K562 (cell line): ENCODE data around the gene ZCWPW1. TPM values are rescaled to one million over a fixed set of nuclear protein-coding genes. Genes with fewer than 3 reads are reported as not detected.

ENCODE experiments used
- BRD9 ChIP-seq: fragments of 450-650 bp; IDR thresholded peaks from 2 replicates; pipeline ENCODE4 v1.6.1; 2018; ENCODE audit warnings: low read depth; ENCODE audit not compliant: partially characterized antibody
- E2F8 ChIP-seq: fragments of 450-650 bp; IDR thresholded peaks from 2 replicates; pipeline ENCODE4 v1.7.1; 2018; ENCODE audit warnings: mild to moderate bottlenecking, low read depth; ENCODE audit not compliant: partially characterized antibody
- FOXP1 ChIP-seq: sonication (generic); formaldehyde crosslinking; IDR thresholded peaks from 2 replicates; pipeline ENCODE4 v1.8.0; 2022; ENCODE audit warnings: mild to moderate bottlenecking, missing genetic modification reagents
- HDAC6 ChIP-seq: IDR thresholded peaks from 2 replicates; pipeline ENCODE4 v1.6.1; 2012; ENCODE audit warnings: low read depth, mild to moderate bottlenecking, control low read depth, inconsistent platforms, low read length, moderate library complexity
- HDAC8 ChIP-seq: fragments of 450-650 bp; IDR thresholded peaks from 2 replicates; pipeline ENCODE4 v1.6.1; 2016; ENCODE audit warnings: mild to moderate bottlenecking, missing genetic modification characterization, moderate library complexity, missing compliant biosample characterization
- KLF6 ChIP-seq: fragments of 250-450 bp; sonication (Bioruptor Pico); IDR thresholded peaks from 2 replicates; pipeline ENCODE4 v1.4.0; 2020; ENCODE audit warnings: mild to moderate bottlenecking, moderate library complexity, borderline replicate concordance
- LCOR ChIP-seq: sonication (generic); formaldehyde crosslinking; IDR thresholded peaks from 2 replicates; pipeline ENCODE4 v1.8.0; 2022; ENCODE audit warnings: mild to moderate bottlenecking, missing genetic modification reagents
- LEF1 ChIP-seq: fragments of 450-650 bp; IDR thresholded peaks from 2 replicates; pipeline ENCODE4 v1.6.1; 2016; ENCODE audit warnings: mild to moderate bottlenecking
- NCOA2 ChIP-seq, 2 experiments: fragments of 450-650 bp; IDR thresholded peaks; 2 replicates each; pipeline ENCODE4 v1.6.1; 2018; ENCODE audit warnings: mild to moderate bottlenecking in 2 of 2, moderate library complexity in 1 of 2; ENCODE audit not compliant: partially characterized antibody in 2 of 2
- RBFOX2 ChIP-seq: fragments of 200-400 bp; formaldehyde crosslinking; IDR thresholded peaks from 2 replicates; pipeline ENCODE4 v1.6.1; 2017; ENCODE audit warnings: low read depth, mild to moderate bottlenecking, low read length, moderate library complexity
- RNF2 ChIP-seq: sonication (generic); IDR thresholded peaks from 2 replicates; pipeline ENCODE4 v1.6.1; 2016
- SPI1 ChIP-seq: IDR thresholded peaks from 2 replicates; pipeline ENCODE4 v1.6.1; 2011; ENCODE audit warnings: low read depth, low read length, control low read depth, borderline replicate concordance
- TAF9B ChIP-seq: fragments of 450-650 bp; IDR thresholded peaks from 2 replicates; pipeline ENCODE4 v1.6.1; 2018; ENCODE audit warnings: mild to moderate bottlenecking; ENCODE audit not compliant: partially characterized antibody
- THAP12 ChIP-seq: fragments of 250-450 bp; sonication (Bioruptor Pico); IDR thresholded peaks from 2 replicates; pipeline ENCODE4 v1.9.0; 2021; ENCODE audit warnings: mild to moderate bottlenecking, inconsistent platforms
- TOE1 ChIP-seq, 2 experiments: fragments of 450-650 bp in 1 of 2; sonication (generic) in 1 of 2; formaldehyde crosslinking in 1 of 2; IDR thresholded peaks; 2 replicates each; pipeline versions ENCODE4 v1.7.1 to v1.8.0; 2016 to 2022; ENCODE audit warnings: borderline replicate concordance in 2 of 2, mild to moderate bottlenecking in 2 of 2, antibody characterized with exemption in 1 of 2, inconsistent platforms in 1 of 2, low read depth in 1 of 2, missing genetic modification reagents in 1 of 2, moderate library complexity in 1 of 2
- ZBTB17 ChIP-seq: fragments of 450-650 bp; formaldehyde crosslinking; IDR thresholded peaks from 2 replicates; pipeline ENCODE4 v1.4.0; 2020; ENCODE audit warnings: mild to moderate bottlenecking
- ZNF449 ChIP-seq: fragments of 250-450 bp; sonication (Bioruptor Pico); IDR thresholded peaks from 2 replicates; pipeline ENCODE4 v1.8.0; 2022; ENCODE audit warnings: moderate library complexity, mild to moderate bottlenecking, inconsistent platforms
- polyA plus RNA-seq, 8 experiments: library from polyadenylated mRNA; depleted of rRNA in 4 of 8; stranded (reverse) in 5 of 8; unstranded in 3 of 8; fragments of >200 nt; fragmentation: Nextera tagmentation in 2 of 8; fragmentation: Illumina TruSeq in 1 of 8; extraction: Ambion mirVana in 2 of 8; extraction: Trizol in 1 of 8; gene quantifications; 2 replicates each; pipeline versions ENCODE4 v1.2.1 to v1.2.3, GENCODE V29; 2011 to 2014; ENCODE audit warnings: inconsistent platforms in 1 of 8, missing spikeins in 1 of 8
- total RNA-seq, 7 experiments: library from RNA; depleted of rRNA in 6 of 7; stranded (reverse); fragments of >200 nt in 6 of 7; fragmentation: Illumina TruSeq in 2 of 7; extraction: Trizol in 2 of 7; gene quantifications; 2 replicates each; pipeline versions ENCODE4 v1.2.1 to v1.2.3, GENCODE V29; 2011 to 2021; ENCODE audit warnings: low replicate concordance in 1 of 7

ZCWPW1 gene
- total and polyA plus RNA-seq, 9 of the 15 experiments (the other 6 are each of a cell fraction or from before 2014, with no cell fraction given), result 0.18 to 1.7 (median 1.2) TPM

GRCh38 chr7:100444311-100445278 is 16.1 kb upstream of the ZCWPW1 start (continued):
- TF ChIP-seq E2F8, result no peak
- TF ChIP-seq ZBTB17, result peak; percentile 72; the same call in 1 of the 2 replicates
- peak; percentile 86 for TF ChIP-seq RNF2
- TF ChIP-seq HDAC8, result peak; percentile 94
- peak; percentile 67 for TF ChIP-seq LCOR (CRISPR knock-in tag)
- TF ChIP-seq TOE1 (IDR thresholded peaks at IDR 0.05; ENCODE audit: borderline replicate concordance), result peak; percentile 90
- no peak for TF ChIP-seq TOE1 (CRISPR knock-in tag; IDR thresholded peaks at IDR 0.05; ENCODE audit: borderline replicate concordance, low read depth)
- TF ChIP-seq NCOA2 (IDR thresholded peaks at IDR 0.05; ENCODE audit: partially characterized antibody in 2 of 2), result no peak
- peak; percentile 17; the same call in 1 of the 2 replicates for TF ChIP-seq THAP12 (CRISPR knock-in tag)
- TF ChIP-seq ZNF449, result no peak; the same call in 1 of the 2 replicates
- TF ChIP-seq BRD9, result peak; percentile 72
- peak; percentile 96 for TF ChIP-seq TAF9B
- TF ChIP-seq RBFOX2, result peak; percentile 75
- TF ChIP-seq KLF6 (CRISPR knock-in tag), result 0 out of 2 replicates have a peak, but pooled peaks have one; percentile 34
- peak; percentile 96 for TF ChIP-seq LEF1
- TF ChIP-seq HDAC6, result no peak
- 0 out of 2 replicates have a peak, but pooled peaks have one; percentile 19 for TF ChIP-seq FOXP1 (CRISPR knock-in tag)
- peak; percentile 55; the same call in 1 of the 2 replicates for TF ChIP-seq SPI1
